AG09309 (cell line): ENCODE measurements around the gene SCN9A.

Source experiments
- DNase-seq: peaks from one replicate; pipeline ENCODE4 v3.0.0-alpha.2; 2010; ENCODE audit warnings: low read depth
- H3K4me3 ChIP-seq: 2 replicates; pipeline ENCODE4 v1.5.1; 2011; ENCODE audit warnings: mild to moderate bottlenecking, low read depth, low read length, moderate library complexity; ENCODE audit not compliant: control insufficient read depth
- TF ChIP-seq, protein P1 (sequence below): IDR thresholded peaks from 2 replicates; pipeline ENCODE4 v1.5.1; 2011; ENCODE audit warnings: mild to moderate bottlenecking, low read depth, low read length, inconsistent platforms; ENCODE audit not compliant: insufficient read depth, control insufficient read depth; ENCODE audit errors: missing control alignments

SCN9A gene

DNA sequence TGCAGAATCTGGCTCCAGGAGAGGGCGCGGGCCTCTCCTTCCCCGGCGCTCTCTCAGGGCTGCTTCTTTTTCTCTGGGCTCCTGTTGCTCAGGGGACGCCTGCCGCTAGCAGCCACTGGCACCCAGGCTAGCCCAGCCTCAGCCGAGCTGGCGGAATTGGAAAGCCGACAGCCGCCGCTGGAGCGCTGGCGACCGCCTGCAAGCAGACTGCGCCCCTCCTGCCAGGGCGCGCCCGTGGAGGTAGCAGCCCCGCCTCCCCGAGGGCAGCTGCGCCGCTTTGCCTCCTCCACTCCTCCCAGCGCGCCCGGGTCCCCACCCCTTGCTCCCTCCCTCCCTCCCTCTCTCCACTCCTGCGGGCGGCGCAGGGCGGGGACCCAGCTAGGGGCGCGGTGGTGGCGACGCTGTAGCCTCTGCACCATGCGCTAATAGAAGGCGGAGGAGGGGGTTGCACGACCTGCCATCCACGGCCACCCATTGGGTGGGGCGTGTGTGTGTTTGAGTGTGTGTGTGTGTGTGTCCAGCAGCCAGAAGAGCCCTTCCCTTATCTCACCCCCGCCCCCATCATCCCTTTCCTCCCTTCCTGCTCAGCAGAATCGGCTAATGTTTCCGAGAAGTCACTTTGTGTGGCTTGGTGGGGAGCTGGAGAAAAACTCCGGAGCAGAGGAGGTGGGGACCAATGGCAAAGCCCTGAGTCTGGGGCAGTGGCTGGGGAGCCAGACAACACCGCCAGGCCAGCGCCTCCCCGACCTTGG, at the start of gene SCN9A:
SCN9A (minus strand) TSS at position 209 of the 752 bp plus-strand sequence. CDS start 64,188 bp downstream, outside the sequence.
- TF ChIP-seq, protein P1, sequence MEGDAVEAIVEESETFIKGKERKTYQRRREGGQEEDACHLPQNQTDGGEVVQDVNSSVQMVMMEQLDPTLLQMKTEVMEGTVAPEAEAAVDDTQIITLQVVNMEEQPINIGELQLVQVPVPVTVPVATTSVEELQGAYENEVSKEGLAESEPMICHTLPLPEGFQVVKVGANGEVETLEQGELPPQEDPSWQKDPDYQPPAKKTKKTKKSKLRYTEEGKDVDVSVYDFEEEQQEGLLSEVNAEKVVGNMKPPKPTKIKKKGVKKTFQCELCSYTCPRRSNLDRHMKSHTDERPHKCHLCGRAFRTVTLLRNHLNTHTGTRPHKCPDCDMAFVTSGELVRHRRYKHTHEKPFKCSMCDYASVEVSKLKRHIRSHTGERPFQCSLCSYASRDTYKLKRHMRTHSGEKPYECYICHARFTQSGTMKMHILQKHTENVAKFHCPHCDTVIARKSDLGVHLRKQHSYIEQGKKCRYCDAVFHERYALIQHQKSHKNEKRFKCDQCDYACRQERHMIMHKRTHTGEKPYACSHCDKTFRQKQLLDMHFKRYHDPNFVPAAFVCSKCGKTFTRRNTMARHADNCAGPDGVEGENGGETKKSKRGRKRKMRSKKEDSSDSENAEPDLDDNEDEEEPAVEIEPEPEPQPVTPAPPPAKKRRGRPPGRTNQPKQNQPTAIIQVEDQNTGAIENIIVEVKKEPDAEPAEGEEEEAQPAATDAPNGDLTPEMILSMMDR = no peak
- peak within 1 kb of the TSS; percentile 73 for H3K4me3 ChIP-seq
- no peak for DNase-seq

DNA sequence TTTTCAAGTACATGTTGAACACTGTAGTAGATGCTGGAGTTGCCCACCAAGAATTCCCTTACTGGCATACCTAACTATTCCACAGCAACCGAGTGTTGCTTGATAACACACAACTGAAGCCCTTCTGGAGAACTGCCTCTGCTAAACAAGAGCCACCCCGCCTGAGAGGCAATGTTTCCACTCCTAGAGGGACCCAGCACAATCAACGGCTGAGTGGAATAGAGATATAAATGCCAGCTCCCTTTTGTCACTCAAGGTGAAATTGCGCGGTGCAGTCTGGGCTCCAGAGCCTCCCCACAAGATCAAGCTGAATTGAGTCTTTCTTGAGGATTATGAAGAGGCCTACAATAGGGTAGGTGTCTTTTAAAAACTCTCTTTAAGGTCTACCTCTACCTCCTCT, 49.1 kb upstream of the SCN9A start:
- no peak overlapping the region for H3K4me3 ChIP-seq
- TF ChIP-seq, protein P1 = no peak
- DNase-seq = no peak

DNA sequence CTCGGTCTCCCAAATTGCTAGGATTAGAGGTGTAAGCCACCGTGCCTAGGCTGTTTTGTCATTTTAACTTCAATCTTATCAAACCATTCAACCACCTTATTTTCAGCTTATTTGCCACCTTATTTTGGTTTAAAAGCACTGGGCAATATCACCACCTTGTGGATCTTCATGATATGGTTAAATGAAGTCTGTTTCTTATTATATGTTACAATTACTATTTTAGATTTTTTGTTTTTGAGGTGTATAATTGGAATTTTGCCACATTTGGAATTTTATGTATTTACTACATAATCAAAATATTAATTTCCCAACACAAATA, 43.8 kb upstream of the SCN9A start:
- DNase-seq = no peak
- TF ChIP-seq, protein P1 = peak; percentile 48

DNA sequence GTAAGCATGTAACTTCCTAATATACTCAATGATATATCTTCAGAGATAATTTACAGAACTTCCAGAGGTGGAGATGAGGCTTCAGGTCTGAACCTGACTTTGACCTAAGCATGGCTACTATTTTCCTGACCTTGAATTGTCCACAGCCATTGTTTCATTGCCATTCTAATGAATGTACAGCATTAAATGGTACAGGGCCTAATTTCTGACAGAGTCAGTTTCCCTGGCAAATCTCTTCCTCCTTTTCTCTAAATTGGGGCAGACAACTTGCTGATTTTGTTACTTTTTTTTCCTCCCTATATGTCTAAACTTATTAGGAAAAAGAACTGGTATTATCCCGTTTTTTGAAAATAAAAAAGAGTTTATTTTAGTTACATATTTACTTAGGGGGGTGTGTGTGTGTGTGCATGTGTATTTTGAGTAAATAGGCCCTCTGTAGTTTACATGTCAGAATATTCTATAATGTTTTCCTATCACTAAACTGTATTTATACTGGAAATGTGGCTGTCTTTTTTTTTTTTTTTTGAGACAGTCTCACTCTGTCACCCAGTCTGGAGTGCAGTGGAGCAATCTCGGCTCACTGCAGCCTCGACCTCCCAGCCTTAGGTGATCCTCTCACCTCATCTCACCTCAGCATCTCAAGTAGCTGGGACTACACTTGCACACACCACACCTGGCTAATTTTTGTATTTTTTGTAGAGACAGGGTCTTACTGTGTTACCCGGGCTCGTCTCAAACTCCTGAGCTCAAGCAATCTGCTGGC, 43.3 kb upstream of the SCN9A start:
- no peak for DNase-seq
- TF ChIP-seq, protein P1 = no peak
- H3K4me3 ChIP-seq = no peak overlapping the region

More for the DNA sequence above, 43.8 kb upstream of the SCN9A start:
- no peak overlapping the region for H3K4me3 ChIP-seq

DNA sequence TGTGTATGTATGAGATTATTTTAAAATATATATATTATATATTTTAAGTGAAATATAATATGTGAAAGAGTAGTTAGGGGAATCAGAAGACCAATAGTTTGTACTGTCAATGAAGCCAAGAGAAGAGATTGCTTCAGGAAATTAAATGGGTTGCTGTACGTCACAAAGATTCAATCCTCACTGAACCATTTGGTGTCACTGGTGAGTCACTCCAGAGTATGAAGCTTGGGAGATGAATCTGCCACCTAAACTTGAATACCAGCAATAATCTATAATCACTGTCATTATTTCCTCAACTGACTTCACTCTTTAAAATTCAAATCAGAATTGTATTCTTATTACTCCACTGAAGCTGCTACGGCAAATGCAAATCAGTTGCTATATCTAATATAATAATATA, 41.9 kb upstream of the SCN9A start:
- no peak for DNase-seq
- H3K4me3 ChIP-seq = no peak overlapping the region
- TF ChIP-seq, protein P1 = no peak

DNA sequence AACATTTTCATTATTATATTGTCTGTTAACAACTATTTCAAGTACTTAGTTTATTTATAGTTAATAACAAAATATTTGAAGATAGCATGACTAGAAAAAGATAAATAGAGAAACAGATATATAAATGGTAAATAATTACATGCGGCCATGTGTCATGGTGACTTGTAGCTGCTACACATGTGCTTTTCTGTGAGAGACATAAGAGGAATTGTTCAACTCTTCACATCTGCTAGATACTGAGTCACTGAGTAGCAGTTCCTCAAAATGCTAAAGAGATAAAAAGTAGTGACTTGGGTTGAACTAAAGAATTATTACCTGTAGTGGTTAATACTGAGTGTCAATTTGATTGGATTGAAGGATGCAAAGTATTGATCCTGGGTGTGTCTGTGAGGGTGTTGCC, 37.5 kb upstream of the SCN9A start:
- no peak for DNase-seq
- H3K4me3 ChIP-seq = no peak overlapping the region
- TF ChIP-seq, protein P1 = no peak
